C4-2B (cell line): ENCODE data around the gene KNDC1.

ENCODE experiments used
- H3K27ac ChIP-seq: fragments of 450-650 bp; 2 replicates; pipeline ENCODE4 v1.5.1; 2017
- ZFX ChIP-seq: fragments of 450-650 bp; IDR thresholded peaks from 2 replicates; pipeline ENCODE4 v1.6.1; 2017
- TF ChIP-seq, protein P1 (sequence below): fragments of 450-650 bp; conservative IDR thresholded peaks from 2 replicates; pipeline ENCODE4 v1.5.1; 2017; ENCODE audit warnings: mild to moderate bottlenecking

KNDC1 gene

DNA sequence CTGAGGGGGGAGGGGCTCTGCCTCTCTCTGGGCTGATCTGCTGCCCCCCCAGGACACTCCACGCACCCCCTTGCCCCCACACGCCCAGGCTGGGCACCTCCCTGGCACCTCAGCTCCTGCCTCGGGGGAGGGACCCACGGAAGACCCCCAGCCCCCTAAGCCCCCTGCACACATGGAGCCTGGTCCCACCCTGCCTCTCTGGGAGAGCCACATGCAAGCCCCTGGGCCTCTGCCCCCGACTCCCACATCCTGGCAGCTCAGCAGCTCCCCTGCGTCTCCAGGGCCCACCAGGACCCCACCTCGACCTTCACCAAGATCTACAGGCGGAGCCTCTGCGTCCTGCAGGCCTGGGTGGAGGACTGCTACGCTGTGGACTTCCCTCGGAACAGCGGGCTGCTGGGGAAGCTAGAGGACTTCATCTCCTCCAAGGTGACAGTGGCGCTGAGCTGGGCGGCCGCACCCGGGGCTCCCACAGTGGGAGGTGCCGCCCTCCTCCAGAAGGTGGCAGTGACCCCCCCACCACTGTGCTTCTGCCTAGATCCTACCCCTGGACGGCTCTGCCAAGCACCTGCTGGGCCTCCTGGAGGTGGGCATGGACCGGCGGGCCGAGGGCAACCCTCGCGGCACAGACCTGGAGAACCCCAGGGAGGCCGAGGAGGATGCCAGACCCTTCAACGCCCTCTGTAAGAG is 51.3 kb downstream of the KNDC1 start:
- H3K27ac ChIP-seq = no peak overlapping the region
- TF ChIP-seq ZFX = no peak
- TF ChIP-seq, protein P1, sequence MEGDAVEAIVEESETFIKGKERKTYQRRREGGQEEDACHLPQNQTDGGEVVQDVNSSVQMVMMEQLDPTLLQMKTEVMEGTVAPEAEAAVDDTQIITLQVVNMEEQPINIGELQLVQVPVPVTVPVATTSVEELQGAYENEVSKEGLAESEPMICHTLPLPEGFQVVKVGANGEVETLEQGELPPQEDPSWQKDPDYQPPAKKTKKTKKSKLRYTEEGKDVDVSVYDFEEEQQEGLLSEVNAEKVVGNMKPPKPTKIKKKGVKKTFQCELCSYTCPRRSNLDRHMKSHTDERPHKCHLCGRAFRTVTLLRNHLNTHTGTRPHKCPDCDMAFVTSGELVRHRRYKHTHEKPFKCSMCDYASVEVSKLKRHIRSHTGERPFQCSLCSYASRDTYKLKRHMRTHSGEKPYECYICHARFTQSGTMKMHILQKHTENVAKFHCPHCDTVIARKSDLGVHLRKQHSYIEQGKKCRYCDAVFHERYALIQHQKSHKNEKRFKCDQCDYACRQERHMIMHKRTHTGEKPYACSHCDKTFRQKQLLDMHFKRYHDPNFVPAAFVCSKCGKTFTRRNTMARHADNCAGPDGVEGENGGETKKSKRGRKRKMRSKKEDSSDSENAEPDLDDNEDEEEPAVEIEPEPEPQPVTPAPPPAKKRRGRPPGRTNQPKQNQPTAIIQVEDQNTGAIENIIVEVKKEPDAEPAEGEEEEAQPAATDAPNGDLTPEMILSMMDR = no peak

DNA sequence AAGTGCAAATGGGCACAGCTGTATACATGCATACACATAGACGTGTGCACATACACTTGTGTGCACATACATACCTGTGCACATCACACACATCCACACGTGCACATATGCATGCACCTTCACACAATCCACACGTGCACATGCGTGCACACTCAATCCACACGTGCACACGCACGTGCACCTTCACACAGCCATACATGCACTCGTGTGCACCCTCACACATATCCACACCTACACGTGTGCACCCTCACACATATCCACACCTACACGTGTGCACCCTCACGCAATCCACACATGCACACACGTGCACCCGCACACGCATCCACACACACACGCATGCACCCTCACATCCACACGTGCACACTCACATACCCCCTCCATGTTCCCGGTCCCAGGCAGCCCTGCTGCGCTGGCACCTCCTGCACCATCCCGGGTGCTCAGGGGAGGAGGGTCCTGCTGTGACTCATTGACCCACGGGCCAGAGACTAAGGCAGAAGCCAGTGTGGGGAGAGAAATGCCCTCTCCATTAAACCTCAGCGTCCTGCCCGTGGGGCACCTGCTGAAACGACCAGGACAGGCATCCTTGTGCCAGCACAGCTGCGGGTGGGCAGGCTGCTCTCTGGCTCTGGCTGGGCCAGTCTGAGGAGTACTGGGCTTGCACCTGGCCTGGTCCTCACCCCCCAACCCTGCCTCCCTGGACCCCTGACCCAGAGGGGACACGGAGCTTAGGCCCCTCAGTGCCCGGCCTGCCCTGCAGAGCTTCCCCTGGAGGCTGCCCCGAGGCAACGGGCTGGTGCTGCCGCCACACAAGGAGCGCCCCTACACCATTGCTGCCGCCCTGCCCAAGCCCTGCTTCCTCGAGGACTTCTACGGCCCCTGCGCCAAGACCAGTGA is 52.2 kb downstream of the KNDC1 start:
- no peak overlapping the region for H3K27ac ChIP-seq
- TF ChIP-seq, protein P1 = no peak
- no peak for TF ChIP-seq ZFX

DNA sequence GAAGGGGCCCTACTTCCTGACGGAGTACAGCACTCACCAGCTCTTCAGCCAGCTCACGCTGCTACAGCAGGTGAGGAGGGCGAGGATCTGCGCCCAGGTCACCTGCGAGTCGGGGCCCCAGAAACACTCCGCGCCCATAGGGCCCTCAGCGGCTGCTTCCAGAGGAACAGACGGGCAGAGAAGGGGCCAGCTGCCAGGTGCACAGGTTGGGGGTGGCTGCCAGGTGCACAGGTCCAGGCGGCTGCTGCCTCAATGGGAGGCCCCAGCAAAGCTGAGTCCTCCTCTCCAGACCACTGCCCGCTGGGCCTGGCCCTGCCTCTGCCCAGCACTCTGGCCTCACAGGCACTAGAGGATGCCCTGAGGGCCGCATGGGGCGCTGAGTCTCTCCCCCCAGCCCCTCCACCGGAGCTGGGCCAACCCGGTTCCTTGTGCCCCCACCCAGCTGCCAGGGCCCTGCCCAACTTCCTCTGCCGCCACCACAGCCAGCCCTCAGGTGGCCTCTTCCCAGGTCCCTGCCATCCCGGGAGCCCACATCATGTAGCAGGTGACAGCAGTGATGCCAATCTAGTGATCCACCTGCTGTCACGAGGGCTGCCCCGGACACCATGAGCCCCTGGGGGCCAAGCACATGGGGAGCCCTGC is 53.0 kb downstream of the KNDC1 start:
- no peak for TF ChIP-seq ZFX
- TF ChIP-seq, protein P1 = no peak
- H3K27ac ChIP-seq = no peak overlapping the region

DNA sequence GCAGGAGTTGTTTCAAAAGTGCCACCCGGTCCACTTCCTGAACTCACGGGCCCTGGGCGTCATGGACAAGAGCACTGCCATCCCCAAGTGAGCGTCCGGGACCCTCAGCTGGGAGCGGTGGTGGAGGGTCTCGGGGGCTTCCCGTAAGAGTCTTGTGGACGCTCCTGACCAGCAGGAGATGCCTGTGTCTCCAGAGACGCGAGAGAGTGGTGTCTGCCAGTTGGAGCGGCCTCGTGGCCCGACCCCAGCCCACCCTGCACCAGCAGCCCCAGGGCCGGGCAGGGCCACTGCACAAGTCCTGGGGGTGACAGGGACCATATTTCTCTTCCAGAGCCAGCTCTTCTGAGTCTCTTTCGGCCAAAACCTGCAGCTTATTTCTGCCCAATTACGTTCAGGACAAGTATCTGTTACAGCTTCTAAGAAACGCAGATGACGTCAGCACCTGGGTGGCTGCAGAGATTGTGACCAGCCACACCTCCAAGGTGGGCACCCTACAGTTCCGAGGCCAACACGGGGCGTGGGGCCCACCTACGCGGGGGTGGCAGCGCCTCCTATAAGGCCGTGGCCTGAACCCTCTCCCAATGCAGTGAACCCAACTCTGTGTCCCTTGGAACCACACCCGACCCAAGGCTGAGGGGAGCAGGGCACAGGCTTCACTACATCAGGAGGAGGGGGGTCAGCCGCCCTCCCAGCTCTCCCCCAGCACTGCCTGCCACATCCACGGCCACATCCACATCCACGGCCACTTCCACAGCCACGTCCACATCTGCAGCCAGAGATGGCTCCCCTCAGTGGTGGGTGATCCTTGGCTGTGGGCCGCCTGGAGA is 53.8 kb downstream of the KNDC1 start:
- H3K27ac ChIP-seq = no peak overlapping the region
- TF ChIP-seq, protein P1 = no peak
- TF ChIP-seq ZFX = no peak

DNA sequence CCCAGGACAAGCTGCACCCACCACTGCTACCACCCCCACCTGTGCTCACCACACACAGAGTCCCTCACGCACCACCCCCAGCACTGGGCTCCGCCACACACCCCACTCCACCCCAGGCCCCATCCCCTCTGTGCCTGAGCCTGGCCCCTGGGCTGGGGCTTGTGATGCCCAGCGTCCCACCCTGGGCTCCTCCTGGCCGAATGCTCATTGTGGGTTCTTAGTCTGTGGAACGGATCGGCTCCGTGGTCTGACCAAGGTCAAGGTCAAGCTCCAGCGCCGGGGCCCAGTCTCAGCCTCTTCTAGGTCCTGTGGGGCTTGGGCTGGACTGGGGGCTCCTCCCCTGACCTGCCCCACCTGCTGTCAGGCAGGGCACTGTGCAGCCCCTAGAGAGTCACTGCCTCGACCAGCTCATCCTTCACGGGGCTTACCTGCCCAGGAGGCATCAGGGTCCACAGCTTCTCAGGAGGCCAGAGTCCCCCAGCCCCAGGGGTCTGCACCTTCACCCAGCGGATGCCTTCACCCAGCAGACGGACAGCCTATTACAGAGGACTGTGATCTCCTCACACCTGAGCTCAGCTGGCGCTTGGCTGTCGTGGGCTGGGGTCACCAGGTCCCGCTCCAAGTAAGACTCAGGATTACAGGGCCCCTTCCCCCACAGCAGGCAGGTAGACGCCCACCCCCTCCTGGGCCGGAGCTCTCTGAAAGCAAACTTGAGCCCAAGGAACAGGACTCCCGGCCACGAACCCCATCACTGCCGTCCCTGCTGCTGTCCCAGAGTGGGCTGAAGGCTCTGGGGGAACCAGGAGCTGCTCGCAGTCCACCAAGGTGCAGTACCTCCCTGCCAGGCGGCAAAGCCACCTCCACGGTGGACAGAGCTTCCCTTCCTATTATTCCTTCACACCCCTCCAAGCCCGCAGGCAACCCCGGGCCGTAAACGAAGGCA is 54.7 kb downstream of the KNDC1 start:
- TF ChIP-seq, protein P1 = no peak
- TF ChIP-seq ZFX = no peak
- no peak overlapping the region for H3K27ac ChIP-seq

DNA sequence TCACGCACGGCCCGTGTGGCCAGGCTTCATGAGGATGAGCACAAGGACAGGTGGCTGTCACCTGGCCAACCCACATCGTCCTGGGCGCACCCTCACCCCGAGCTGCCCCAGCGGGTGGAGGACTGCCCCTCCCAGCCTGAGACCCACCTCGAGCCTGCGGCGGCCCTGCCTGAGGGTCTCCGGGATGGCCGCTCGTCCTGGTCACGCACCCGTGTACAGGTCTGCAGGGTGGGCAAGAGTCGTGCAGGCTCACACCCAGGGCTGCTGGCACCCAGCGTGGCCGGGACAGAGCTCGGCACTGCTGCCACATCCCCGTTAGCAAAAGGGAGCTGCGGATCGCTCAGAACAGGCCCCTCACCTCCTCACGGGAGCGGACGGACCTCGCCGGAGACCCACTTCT is 55.6 kb downstream of the KNDC1 start:
- no peak overlapping the region for H3K27ac ChIP-seq
- TF ChIP-seq, protein P1 = no peak
- no peak for TF ChIP-seq ZFX
